ENCODE data around the gene TNC. TPM values are rescaled to one million over a fixed set of nuclear protein-coding genes. Genes with fewer than 3 reads are reported as not detected.
"Not testable (repeated sequence)": the region's sequence is repeated elsewhere in the genome, so short reads cannot be mapped to it uniquely, and the experiment has no call there.

The TNC gene
- total RNA-seq, 1 experiment from 2014 or later: 29.6 TPM

- no peak for DNase-seq (ENCODE audit: low read depth)
These were observed 18.1 kb upstream of the TNC start for GRCh38 chr9:115135821-115136778.

GRCh38 chr9:115134941-115135340, 17.0 kb upstream of the TNC start:
- no peak for DNase-seq (ENCODE audit: low read depth)

- DNase-seq (ENCODE audit: low read depth): peak; percentile 76
These were observed 15.7 kb upstream of the TNC start for GRCh38 chr9:115133649-115134048.

GRCh38 chr9:115132648-115133047, 14.7 kb upstream of the TNC start:
- peak; percentile 89 for DNase-seq (ENCODE audit: low read depth)

- no peak for DNase-seq (ENCODE audit: low read depth)
These were observed 12.2 kb upstream of the TNC start for GRCh38 chr9:115130176-115130575.

GRCh38 chr9:115128726-115129125, 10.8 kb upstream of the TNC start:
- not testable (repeated sequence) for DNase-seq (ENCODE audit: low read depth)

GRCh38 chr9:115127191-115127817, 9.3 kb upstream of the TNC start:
- DNase-seq (ENCODE audit: low read depth): peak; percentile 98

GRCh38 chr9:115126404-115126803, 8.4 kb upstream of the TNC start:
- DNase-seq (ENCODE audit: low read depth): no peak

- DNase-seq (ENCODE audit: low read depth): no peak
These were observed 5.0 kb upstream of the TNC start for GRCh38 chr9:115122937-115123336.

GRCh38 chr9:115121181-115121580, 3.2 kb upstream of the TNC start:
- peak; percentile 42 for DNase-seq (ENCODE audit: low read depth)

GRCh38 chr9:115118879-115119218, 892 bp upstream of the TNC start:
- DNase-seq (ENCODE audit: low read depth): peak; percentile 92

- DNase-seq (ENCODE audit: low read depth): no peak
These were observed 1.3 kb downstream of the TNC start for GRCh38 chr9:115116421-115117284.

- peak; percentile 82 for DNase-seq (ENCODE audit: low read depth)
These were observed 2.0 kb downstream of the TNC start for GRCh38 chr9:115115924-115116323.

GRCh38 chr9:115115117-115115880, 2.7 kb downstream of the TNC start:
- DNase-seq (ENCODE audit: low read depth): no peak

GRCh38 chr9:115114546-115114945, 3.4 kb downstream of the TNC start:
- DNase-seq (ENCODE audit: low read depth): no peak

GRCh38 chr9:115114084-115114483, 3.9 kb downstream of the TNC start:
- DNase-seq (ENCODE audit: low read depth): no peak

GRCh38 chr9:115111874-115112273, 6.1 kb downstream of the TNC start:
- DNase-seq (ENCODE audit: low read depth): no peak

- DNase-seq (ENCODE audit: low read depth): peak; percentile 62
These were observed 8.5 kb downstream of the TNC start for GRCh38 chr9:115109486-115109885.

GRCh38 chr9:115107701-115108100, 10.3 kb downstream of the TNC start:
- no peak for DNase-seq (ENCODE audit: low read depth)

- no peak for DNase-seq (ENCODE audit: low read depth)
These were observed 11.3 kb downstream of the TNC start for GRCh38 chr9:115106642-115107041.

GRCh38 chr9:115106001-115106400, 12.0 kb downstream of the TNC start:
- DNase-seq (ENCODE audit: low read depth): no peak
